NCI-H2171 treated with DMSO at 0.1 percent for 48 hours (cell line): ENCODE results near the gene PDE3A.
A peak's percentile ranks its signal among the peaks of the same experiment; 100 is the strongest.
"Not testable (repeated sequence)": the region's sequence is repeated elsewhere in the genome, so short reads cannot be mapped to it uniquely, and the experiment has no call there.

Source experiments
- DNase-seq: peaks from one replicate; lab custom pipeline; 2025; lab: John Stamatoyannopoulos, UW

PDE3A gene

GRCh38 chr12:20551742-20552442 lies 183.6 kb downstream of the PDE3A start:
- not testable (repeated sequence) for DNase-seq

GRCh38 chr12:20552586-20552985 lies 184.2 kb downstream of the PDE3A start:
- not testable (repeated sequence) for DNase-seq

- no peak for DNase-seq
These were observed 186.7 kb downstream of the PDE3A start for GRCh38 chr12:20555015-20555414.

- DNase-seq, result no peak
These were observed 187.4 kb downstream of the PDE3A start for GRCh38 chr12:20555771-20556170.

GRCh38 chr12:20557096-20557495 lies 188.8 kb downstream of the PDE3A start:
- no peak for DNase-seq

- no peak for DNase-seq
These were observed 192.6 kb downstream of the PDE3A start for GRCh38 chr12:20560935-20561334.

- no peak for DNase-seq
These were observed 193.5 kb downstream of the PDE3A start for GRCh38 chr12:20561871-20562270.

- DNase-seq, result no peak
These were observed 199.1 kb downstream of the PDE3A start for GRCh38 chr12:20567413-20567812.

GRCh38 chr12:20572451-20572850 lies 204.1 kb downstream of the PDE3A start:
- DNase-seq, result no peak

GRCh38 chr12:20576528-20576927 lies 208.2 kb downstream of the PDE3A start:
- no peak for DNase-seq

GRCh38 chr12:20577054-20577453 lies 208.7 kb downstream of the PDE3A start:
- no peak for DNase-seq

GRCh38 chr12:20578142-20578541 lies 209.8 kb downstream of the PDE3A start:
- no peak for DNase-seq

- DNase-seq, result no peak
These were observed 216.8 kb downstream of the PDE3A start for GRCh38 chr12:20585055-20585625.

GRCh38 chr12:20585913-20586312 lies 217.6 kb downstream of the PDE3A start:
- no peak for DNase-seq

GRCh38 chr12:20588042-20588441 lies 219.7 kb downstream of the PDE3A start:
- DNase-seq, result peak; percentile 19

- no peak for DNase-seq
These were observed 222.2 kb downstream of the PDE3A start for GRCh38 chr12:20590570-20590969.

- no peak for DNase-seq
These were observed 224.2 kb downstream of the PDE3A start for GRCh38 chr12:20592556-20592955.

- DNase-seq, result no peak
These were observed 225.3 kb downstream of the PDE3A start for GRCh38 chr12:20593611-20594010.

GRCh38 chr12:20596061-20596460 lies 227.7 kb downstream of the PDE3A start:
- no peak for DNase-seq

GRCh38 chr12:20599757-20600156 lies 231.4 kb downstream of the PDE3A start:
- no peak for DNase-seq

GRCh38 chr12:20601668-20602280 lies 233.4 kb downstream of the PDE3A start:
- DNase-seq, result peak; percentile 4

- no peak for DNase-seq
These were observed 234.5 kb downstream of the PDE3A start for GRCh38 chr12:20602641-20603391.
